H9 (cell line): ENCODE measurements around the gene GPS1. TPM values are rescaled to one million over a fixed set of nuclear protein-coding genes. Genes with fewer than 3 reads are reported as not detected.

Experiments used
- DNase-seq: peaks from one replicate; pipeline ENCODE4 v3.0.0-alpha.2; 2017
- H2AFZ ChIP-seq: one replicate; pipeline ENCODE4 v1.6.1; 2013; ENCODE audit warnings: mild to moderate bottlenecking, low read length, control low read depth, moderate library complexity
- H2AK5ac ChIP-seq: 2 replicates; pipeline ENCODE4 v1.6.1; 2013; ENCODE audit warnings: low read length, control low read depth, mixed read lengths; ENCODE audit not compliant: insufficient read length
- H2BK120ac ChIP-seq: one replicate; pipeline ENCODE4 v1.6.1; 2013; ENCODE audit warnings: low read depth, mild to moderate bottlenecking, low read length, control low read depth, inconsistent platforms; ENCODE audit not compliant: poor library complexity, severe bottlenecking
- H2BK12ac ChIP-seq: 2 replicates; pipeline ENCODE4 v1.6.1; 2013; ENCODE audit warnings: low read length, control low read depth, mixed read lengths, low read depth; ENCODE audit not compliant: insufficient read length
- H2BK15ac ChIP-seq: 2 replicates; pipeline ENCODE4 v1.6.1; 2013; ENCODE audit warnings: low read depth, low read length, control low read depth
- H2BK20ac ChIP-seq: one replicate; pipeline ENCODE4 v1.6.1; 2013; ENCODE audit warnings: low read depth, mild to moderate bottlenecking, low read length, control low read depth, inconsistent platforms; ENCODE audit not compliant: poor library complexity, severe bottlenecking
- H2BK5ac ChIP-seq: 2 replicates; pipeline ENCODE4 v1.6.1; 2013; ENCODE audit warnings: low read length, control low read depth, mixed read lengths; ENCODE audit not compliant: insufficient read length
- H3K14ac ChIP-seq: 2 replicates; pipeline ENCODE4 v1.6.1; 2013; ENCODE audit warnings: low read length, control low read depth; ENCODE audit not compliant: insufficient read depth
- H3K18ac ChIP-seq: 2 replicates; pipeline ENCODE4 v1.6.1; 2013; ENCODE audit warnings: low read depth, mild to moderate bottlenecking, mixed read lengths, low read length, control low read depth; ENCODE audit not compliant: insufficient read length
- H3K23ac ChIP-seq: 2 replicates; pipeline ENCODE4 v1.6.1; 2013; ENCODE audit warnings: low read length, control low read depth, mixed read lengths, low read depth; ENCODE audit not compliant: insufficient read length
- H3K23me2 ChIP-seq: 2 replicates; pipeline ENCODE4 v1.6.1; 2013; ENCODE audit warnings: low read depth, mild to moderate bottlenecking, mixed read lengths, low read length, control low read depth; ENCODE audit not compliant: insufficient read length, poor library complexity, severe bottlenecking
- H3K27ac ChIP-seq: 2 replicates; pipeline ENCODE4 v1.5.1; 2013; ENCODE audit warnings: low read length, control low read depth, mixed read lengths, low read depth; ENCODE audit not compliant: insufficient read length
- H3K27me3 ChIP-seq: 2 replicates; pipeline ENCODE4 v1.6.1; 2013; ENCODE audit warnings: low read length, control low read depth, inconsistent platforms; ENCODE audit not compliant: insufficient read depth
- H3K4ac ChIP-seq: 2 replicates; pipeline ENCODE4 v1.6.1; 2013; ENCODE audit warnings: low read depth, mild to moderate bottlenecking, control low read depth, inconsistent platforms, low read length, moderate library complexity
- H3K4me1 ChIP-seq: 2 replicates; pipeline ENCODE4 v1.6.1; 2013; ENCODE audit warnings: low read length, control low read depth, inconsistent platforms; ENCODE audit not compliant: insufficient read depth
- H3K4me2 ChIP-seq: 2 replicates; pipeline ENCODE4 v1.6.1; 2013; ENCODE audit warnings: low read length, control low read depth, mixed read lengths; ENCODE audit not compliant: insufficient read length, insufficient read depth
- H3K56ac ChIP-seq: 2 replicates; pipeline ENCODE4 v1.6.1; 2013; ENCODE audit warnings: low read depth, mild to moderate bottlenecking, mixed read lengths, low read length, control low read depth; ENCODE audit not compliant: insufficient read length
- H3K79me1 ChIP-seq: 2 replicates; pipeline ENCODE4 v1.6.1; 2013; ENCODE audit warnings: low read depth, mild to moderate bottlenecking, moderate library complexity, low read length, control low read depth, inconsistent platforms; ENCODE audit not compliant: insufficient read depth, poor library complexity, severe bottlenecking
- H3K79me2 ChIP-seq: 2 replicates; pipeline ENCODE4 v1.6.1; 2013; ENCODE audit warnings: low read length, control low read depth, inconsistent platforms; ENCODE audit not compliant: insufficient read depth
- H3K9ac ChIP-seq: 2 replicates; pipeline ENCODE4 v1.6.1; 2013; ENCODE audit warnings: low read length, control low read depth, mixed read lengths; ENCODE audit not compliant: insufficient read length; ENCODE audit errors: extremely low read depth
- H3K9me3 ChIP-seq: one replicate; pipeline ENCODE4 v1.6.1; 2013; ENCODE audit warnings: low read depth, low read length, inconsistent platforms; ENCODE audit not compliant: control insufficient read depth
- H3T11ph ChIP-seq: one replicate; pipeline ENCODE4 v1.6.1; 2013; ENCODE audit warnings: mild to moderate bottlenecking, low read length, control low read depth, inconsistent platforms
- H4K20me1 ChIP-seq: one replicate; pipeline ENCODE4 v1.6.1; 2013; ENCODE audit not compliant: control insufficient read depth, insufficient read length, insufficient read depth
- H4K5ac ChIP-seq: 2 replicates; pipeline ENCODE4 v1.6.1; 2013; ENCODE audit warnings: low read depth, mild to moderate bottlenecking, mixed read lengths, low read length, control low read depth; ENCODE audit not compliant: insufficient read length
- H4K8ac ChIP-seq: replicated peaks from 2 replicates; pipeline ENCODE4 v1.6.1; 2013; ENCODE audit warnings: low read length, control low read depth, mixed read lengths, low read depth; ENCODE audit not compliant: insufficient read length
- H4K91ac ChIP-seq: 2 replicates; pipeline ENCODE4 v1.6.1; 2013; ENCODE audit warnings: low read depth, mild to moderate bottlenecking, moderate library complexity, mixed read lengths, low read length, control low read depth; ENCODE audit not compliant: insufficient read length
- H3K27ac Mint-ChIP-seq, 3 experiments: 2 replicates in 2 of 3; 3 replicates in 1 of 3; pipeline ENCODE4 v1.8.0; 2020 to 2021; ENCODE audit warnings: mixed read lengths in 3 of 3, mild to moderate bottlenecking in 1 of 3, moderate library complexity in 1 of 3
- H3K27me3 Mint-ChIP-seq: 2 replicates; pipeline ENCODE4 v1.8.0; 2021; ENCODE audit warnings: low read depth, mild to moderate bottlenecking, moderate library complexity, mixed read lengths
- H3K36me3 Mint-ChIP-seq, 3 experiments: 2 replicates in 2 of 3; 3 replicates in 1 of 3; pipeline ENCODE4 v1.8.0; 2020 to 2021; ENCODE audit warnings: low read depth in 3 of 3, mixed read lengths in 3 of 3; ENCODE audit not compliant: insufficient read depth in 1 of 3
- H3K4me1 Mint-ChIP-seq, 2 experiments: 2 replicates each; pipeline ENCODE4 v1.8.0; 2020; ENCODE audit warnings: mixed read lengths in 2 of 2
- H3K4me3 Mint-ChIP-seq, 2 experiments: 2 replicates in 1 of 2; 3 replicates in 1 of 2; pipeline ENCODE4 v1.8.0; 2020 to 2021; ENCODE audit warnings: mild to moderate bottlenecking in 2 of 2, mixed read lengths in 2 of 2, moderate library complexity in 1 of 2
- H3K9me3 Mint-ChIP-seq, 2 experiments: 2 replicates in 1 of 2; 3 replicates in 1 of 2; pipeline ENCODE4 v1.8.0; 2020; ENCODE audit warnings: mild to moderate bottlenecking in 2 of 2, mixed read lengths in 2 of 2, moderate library complexity in 1 of 2
- CTCF ChIP-seq: fragments of 200-600 bp; sonication (generic); conservative IDR thresholded peaks from 3 replicates; pipeline ENCODE4 v1.8.0; 2021; ENCODE audit warnings: antibody characterized with exemption, mild to moderate bottlenecking
- WGBS: extraction: QIAGEN DNeasy Blood & Tissue Kit; methylation state at CpG from one replicate; pipeline ENCODE4 v1.1.7; 2013; ENCODE audit warnings: missing lambda C conversion rate, low lambda C conversion rate, mixed read lengths; ENCODE audit not compliant: insufficient read length; ENCODE audit errors: extremely low coverage; 5-methylcytosine and 5-hydroxymethylcytosine counted together
- total RNA-seq: library from RNA; stranded (reverse); gene quantifications from 2 replicates; pipeline ENCODE4 v1.2.1, GENCODE V29; 2021

Gene GPS1
- total RNA-seq, 1 experiment from 2014 or later: 164 TPM

DNA sequence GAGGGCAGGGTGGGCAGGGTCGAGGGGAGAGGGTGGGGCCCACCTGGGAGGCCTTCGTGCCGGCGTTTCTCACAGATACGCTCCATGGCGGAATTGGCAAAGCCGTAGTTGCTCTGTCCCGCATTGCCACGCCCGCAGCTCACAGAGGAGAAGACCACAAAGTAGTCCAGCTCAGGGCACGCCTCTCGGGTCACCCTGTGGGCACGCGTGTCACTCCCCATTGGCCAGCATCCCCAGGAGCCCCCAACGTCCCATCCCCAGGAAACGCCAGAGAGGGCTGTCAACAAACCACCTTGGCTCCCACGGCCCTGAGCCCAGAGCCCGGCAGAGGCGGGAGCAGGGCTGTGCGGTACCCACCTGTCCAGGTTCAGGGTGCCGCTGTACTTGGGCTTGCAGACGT lies 30.3 kb downstream of the GPS1 start:
- Histone ChIP-seq H3K9ac (no peak overlapping the region), H4K8ac (no peak overlapping the region), H2AFZ (no peak overlapping the region), H3K18ac (no peak overlapping the region), H2BK15ac (no peak overlapping the region), H3K4me2 (no peak overlapping the region), H3K23me2 (no peaks in the 10 kb centered on the region), H3T11ph (no peak overlapping the region), H2BK5ac (no peak overlapping the region), H2BK20ac (no peak overlapping the region), H3K9me3 (no peaks in the 10 kb centered on the region), H3K23ac (no peak overlapping the region), H2BK12ac (no peak overlapping the region), H3K79me1 (no peaks in the 10 kb centered on the region), H3K14ac (no peak overlapping the region), H3K4ac (no peak overlapping the region), H4K20me1 (no peaks in the 10 kb centered on the region), H3K27ac (no peak overlapping the region), H2AK5ac (no peak overlapping the region), H3K79me2 (no peaks in the 10 kb centered on the region), H3K4me1 (no peaks in the 10 kb centered on the region), H4K5ac (no peak overlapping the region), H2BK120ac (no peak overlapping the region), H3K56ac (no peak overlapping the region), H3K27me3 (no peaks in the 10 kb centered on the region), H4K91ac (no peak overlapping the region)
- Mint-ChIP-seq H3K27me3 (no peaks in the 10 kb centered on the region), H3K4me1 (no peaks in the 10 kb centered on the region; a peak in 2 of 4 replicates), H3K27ac (no peak overlapping the region), H3K36me3 (peaks cover 24 to 68% (median 58%) of the 10 kb centered on the region in 3 experiments; a peak in 6 of 7 replicates), H3K9me3 (no peaks in the 10 kb centered on the region), H3K4me3 (no peak overlapping the region)
- no peak for DNase-seq
- no CpG with 5 or more reads among the region's 22 CpGs for WGBS
- no peak for TF ChIP-seq CTCF
